ENCODE data around the gene USP48.

The USP48 gene

DNA sequence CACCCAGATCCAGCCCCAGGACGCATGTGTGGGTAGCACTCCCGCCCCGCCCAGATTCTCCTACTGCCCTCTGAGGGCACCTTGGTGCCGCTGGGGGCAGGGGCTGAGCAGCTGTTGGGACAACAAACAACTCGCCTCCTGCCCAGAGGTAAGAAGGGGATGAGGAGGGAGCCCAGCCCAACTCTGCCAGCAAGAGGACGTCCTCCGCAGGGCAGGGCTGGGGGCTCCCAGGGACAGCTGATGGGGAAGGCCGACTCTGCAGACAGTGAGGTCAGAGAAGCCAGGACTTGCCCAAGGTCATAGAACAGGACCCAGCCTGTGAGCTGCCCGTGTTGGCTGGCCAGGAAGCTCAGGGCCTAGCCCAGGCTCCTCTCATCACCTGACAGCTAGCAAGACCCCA is 132.5 kb downstream of the USP48 start:
- DNase-seq = no peak

DNA sequence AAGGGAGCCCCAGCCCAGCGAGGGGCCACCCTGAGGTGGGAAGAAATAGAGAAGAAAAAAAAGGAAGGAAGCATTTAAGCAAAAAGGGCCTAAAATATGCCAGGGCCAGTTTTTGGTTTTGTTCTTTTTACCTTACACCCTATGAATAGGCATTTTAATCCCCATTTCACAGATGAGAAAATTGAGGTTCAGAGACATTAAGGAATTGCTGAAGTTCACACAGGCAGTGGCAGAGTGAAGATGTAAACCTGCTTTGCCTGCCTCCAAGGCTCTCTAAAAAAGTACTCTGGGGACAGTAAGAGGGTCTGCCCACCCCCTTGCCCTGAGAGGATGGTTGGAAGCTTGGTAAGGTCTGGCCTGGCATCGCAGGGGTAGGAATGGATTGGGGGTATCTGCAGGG is 133.6 kb downstream of the USP48 start:
- no peak for DNase-seq

GRCh38 chr1:21648791-21649190 is 134.2 kb downstream of the USP48 start:
- DNase-seq = no peak

DNA sequence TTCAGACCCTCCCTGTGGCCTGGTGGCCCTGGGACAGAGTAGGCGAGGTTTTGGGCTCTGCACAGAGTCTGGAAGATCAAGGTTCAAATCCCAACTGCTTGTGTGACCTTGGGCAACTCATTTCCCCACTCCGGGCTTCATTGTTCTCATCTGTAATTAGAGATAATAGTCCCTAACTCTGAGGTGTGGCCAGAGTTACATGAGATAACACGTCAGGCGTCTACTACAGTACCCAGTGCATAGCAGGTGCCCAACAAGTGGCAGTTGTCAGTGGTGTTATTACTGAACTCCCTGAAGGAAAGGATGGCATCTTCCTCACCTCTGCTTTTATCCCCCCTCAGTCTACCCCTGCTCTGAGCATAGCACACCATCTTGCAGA is 134.6 kb downstream of the USP48 start:
- DNase-seq = no peak

DNA sequence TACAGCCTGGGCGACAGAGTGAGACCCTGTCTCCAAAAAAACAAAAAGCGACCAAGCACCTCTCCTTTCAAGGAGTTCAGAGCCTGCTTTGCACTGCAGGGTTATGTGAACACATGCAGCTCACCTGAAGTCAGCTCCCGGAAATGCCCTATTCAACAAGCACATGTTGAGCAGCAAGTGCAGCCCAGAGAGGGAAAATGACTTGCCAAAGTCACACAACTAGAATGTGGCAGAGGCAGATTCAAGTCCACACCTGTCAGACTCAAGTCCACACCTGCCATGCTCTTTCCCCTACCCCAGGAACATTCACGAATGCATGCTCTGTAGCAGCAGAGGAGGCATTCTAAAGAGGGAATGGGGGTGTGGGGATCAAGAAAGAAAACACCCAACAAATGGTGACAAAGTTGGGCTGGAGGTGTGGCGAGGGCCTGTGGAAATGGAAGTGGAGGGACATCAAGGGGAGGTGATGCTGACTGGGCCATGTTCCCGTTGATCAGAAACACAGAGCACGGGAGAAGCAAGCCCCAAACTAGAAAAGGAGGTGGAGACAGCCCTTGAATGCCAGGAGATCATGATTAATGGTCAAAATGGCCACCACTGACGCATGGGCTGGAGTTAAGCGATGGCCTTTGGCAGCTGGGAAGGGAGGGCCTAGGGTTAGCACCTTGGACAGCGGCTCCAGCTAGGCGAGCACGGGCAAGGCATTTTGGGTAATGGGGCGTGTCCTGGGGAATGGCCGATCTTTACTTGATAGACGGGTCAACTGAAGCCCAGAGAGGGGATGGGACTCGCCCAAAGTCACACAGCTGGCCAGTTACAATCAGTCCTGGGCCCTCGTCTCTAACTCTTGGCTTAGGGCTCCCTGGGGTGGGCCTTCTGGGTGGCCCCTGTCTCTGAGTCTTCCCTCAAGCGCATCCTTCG is 135.3 kb downstream of the USP48 start:
- DNase-seq = no peak

- no peak for DNase-seq
These were observed 137.4 kb downstream of the USP48 start for GRCh38 chr1:21645550-21645949.

DNA sequence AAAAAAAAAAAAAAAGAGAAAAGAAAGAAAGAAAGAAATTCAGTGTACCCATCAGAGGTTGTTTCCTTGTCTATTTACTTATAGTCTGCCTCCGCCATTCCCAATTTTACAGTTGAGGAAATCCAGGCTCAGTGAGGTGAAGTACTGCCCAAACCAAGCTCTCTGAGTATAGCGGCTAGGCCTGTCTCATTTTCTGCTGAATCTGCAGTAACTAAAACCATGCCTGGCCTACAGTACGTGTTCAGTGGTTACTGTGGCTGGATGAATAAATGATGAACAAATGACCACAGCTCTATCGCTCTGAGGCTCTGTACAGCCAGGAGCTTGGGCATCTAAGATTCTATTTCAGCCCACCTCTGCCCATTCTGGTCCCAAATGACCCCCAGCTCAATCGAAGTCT is 138.0 kb downstream of the USP48 start:
- DNase-seq = no peak

GRCh38 chr1:21644348-21644747 is 138.6 kb downstream of the USP48 start:
- DNase-seq = no peak

DNA sequence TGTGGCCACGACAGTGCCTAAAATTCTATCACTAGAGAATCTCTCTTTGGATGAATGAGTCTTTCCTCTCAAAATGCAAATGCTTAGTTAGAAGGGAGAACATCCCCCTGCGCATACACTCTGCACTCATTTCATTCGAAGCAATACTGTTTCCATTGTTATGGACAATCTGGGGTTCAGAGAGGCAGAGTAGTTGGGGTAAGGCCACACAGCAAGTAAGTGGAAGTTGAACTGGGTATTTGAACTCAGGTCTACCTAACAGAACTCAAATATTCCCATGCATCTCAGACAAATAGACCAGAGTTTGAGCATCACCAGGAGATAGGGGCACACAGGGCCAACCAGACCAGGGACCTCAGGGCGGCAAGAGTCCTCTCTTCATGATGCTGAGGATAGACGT is 139.3 kb downstream of the USP48 start:
- DNase-seq = no peak

DNA sequence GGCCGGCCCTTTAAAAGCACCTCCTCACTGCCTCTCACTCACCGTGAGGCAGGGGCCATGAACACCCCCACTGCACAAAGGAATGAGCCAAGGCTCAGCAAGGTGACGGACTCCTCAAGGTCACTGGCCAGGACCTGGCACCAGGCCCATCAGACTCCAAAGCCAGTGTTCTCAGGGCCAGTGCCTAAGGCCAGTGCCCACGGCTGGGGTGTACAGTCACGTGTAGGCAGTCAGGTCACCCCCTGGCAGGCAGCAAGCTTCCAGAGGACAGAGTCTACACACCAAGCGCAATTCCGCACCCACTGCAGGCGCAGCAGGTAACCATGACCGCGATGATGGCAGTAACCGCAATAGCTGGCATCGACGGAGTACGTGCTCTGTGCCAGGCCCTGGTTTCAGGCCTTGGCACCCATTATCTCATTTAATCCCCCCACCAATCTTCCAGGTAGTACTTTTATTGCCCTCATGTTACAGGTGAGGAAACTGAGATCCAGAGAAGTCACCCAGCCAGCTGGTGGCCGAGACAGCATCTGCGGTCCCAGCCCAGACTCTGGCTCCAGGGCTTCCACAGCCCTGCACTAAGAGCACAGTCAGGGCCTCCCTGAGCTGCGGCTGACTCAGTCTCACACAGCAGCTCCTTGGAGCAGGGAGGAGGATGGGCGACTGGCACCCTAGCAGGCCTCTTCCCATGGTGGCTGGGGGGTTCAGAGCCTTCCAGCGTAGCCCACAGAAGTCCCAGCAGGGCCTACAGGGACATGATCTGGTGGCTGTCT is 140.8 kb downstream of the USP48 start:
- no peak for DNase-seq

- DNase-seq = no peak
These were observed 141.4 kb downstream of the USP48 start for GRCh38 chr1:21641537-21641936.

GRCh38 chr1:21641076-21641475 is 141.9 kb downstream of the USP48 start:
- DNase-seq = no peak

DNA sequence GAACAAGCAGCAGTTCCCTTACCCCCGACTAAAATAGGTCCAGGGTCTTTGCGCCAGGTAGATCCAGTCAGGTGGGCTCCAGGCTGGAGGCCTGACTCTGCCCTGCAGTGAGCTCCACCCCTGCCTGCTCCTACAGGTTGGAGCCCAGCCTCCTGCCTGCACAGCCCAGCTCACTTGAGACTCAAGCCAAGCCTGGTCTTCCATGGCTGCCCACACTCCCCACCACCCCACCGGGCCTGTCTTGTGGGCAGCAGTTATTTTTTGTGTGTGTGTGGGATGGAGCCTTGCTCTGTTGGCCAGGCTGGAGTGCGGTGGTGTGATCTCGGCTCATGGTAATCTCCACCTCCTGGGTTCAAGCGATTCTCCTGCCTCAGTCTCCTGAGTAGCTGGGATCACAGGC is 142.3 kb downstream of the USP48 start:
- DNase-seq = no peak

GRCh38 chr1:21639594-21640041 is 143.3 kb downstream of the USP48 start:
- DNase-seq = no peak

GRCh38 chr1:21638531-21639341 is 144.2 kb downstream of the USP48 start:
- no peak for DNase-seq

GRCh38 chr1:21637514-21637913 is 145.4 kb downstream of the USP48 start:
- no peak for DNase-seq

- no peak for DNase-seq
These were observed 146.9 kb downstream of the USP48 start for GRCh38 chr1:21636029-21636428.

DNA sequence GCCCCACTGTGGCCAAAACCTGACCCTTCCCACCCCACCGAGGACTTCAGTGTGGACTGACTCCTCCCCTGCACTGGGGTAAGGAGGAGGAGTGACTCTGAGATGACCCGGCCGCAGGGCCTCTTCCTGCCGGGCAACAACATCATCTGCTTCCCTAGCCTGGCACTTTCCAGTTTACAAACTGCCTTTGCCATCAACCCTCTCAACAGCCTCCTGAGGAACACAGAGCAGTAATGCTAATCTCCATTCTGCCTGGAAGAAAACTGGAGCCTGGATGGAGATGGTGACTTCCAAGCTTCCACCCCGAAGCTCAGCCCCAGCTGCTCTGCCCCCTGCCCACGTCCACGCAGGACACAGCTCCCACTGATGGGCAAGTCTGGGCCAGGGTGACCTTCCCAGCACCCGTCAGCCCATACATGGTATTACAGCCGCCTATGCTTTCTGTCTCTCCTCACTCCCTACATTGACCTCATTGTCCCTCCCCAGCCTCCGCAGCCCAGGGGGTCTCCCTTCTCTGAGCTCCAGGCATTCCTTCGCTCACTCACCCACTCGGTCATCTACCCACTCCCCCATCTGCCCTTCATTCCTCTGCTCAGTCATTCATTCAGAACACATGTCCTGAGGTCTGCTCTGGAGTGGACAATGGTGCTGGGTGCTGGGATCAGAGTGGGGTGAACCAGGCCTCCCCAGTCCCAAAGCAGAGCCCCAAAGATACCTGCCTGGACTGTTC is 148.0 kb downstream of the USP48 start:
- DNase-seq = no peak

DNA sequence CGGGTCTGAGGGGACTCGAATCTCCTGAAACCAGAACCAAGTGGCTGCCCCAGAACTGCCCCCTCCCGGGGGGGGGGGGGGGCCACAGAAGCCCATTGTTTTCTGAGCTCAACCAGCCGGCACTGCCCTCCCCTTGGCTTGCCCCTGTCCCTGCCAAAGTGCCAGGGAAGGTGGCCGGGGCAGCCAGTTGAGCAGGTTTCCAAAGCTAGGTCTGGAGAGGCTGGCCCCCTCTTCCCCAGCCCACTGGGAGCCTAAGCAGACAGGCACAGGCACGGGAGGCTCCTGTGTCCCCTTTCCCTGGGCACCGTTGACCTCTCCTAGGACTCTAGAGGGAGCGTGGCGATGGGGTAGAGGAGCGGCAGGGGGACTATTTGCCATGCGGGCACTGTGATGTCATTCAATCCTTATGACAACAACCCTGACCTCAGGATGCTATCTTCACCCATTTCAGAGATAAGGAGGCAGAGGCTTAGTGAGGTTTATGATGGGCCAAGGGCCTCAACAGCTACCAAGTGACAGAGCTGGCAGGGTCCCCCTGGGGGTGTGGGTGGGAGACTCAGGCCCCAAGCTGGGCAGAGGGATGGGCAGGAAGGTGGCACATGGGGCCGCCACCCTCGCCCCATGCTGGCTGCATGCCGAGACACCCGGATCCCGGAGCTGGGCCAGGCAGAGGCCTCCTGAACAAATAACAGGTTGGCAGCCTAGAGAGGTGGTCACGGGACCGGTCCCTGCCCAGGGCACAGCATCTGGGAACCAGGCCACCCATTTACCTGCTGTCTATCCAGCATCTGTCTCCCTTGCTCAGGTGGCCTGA is 148.8 kb downstream of the USP48 start:
- DNase-seq = no peak

DNA sequence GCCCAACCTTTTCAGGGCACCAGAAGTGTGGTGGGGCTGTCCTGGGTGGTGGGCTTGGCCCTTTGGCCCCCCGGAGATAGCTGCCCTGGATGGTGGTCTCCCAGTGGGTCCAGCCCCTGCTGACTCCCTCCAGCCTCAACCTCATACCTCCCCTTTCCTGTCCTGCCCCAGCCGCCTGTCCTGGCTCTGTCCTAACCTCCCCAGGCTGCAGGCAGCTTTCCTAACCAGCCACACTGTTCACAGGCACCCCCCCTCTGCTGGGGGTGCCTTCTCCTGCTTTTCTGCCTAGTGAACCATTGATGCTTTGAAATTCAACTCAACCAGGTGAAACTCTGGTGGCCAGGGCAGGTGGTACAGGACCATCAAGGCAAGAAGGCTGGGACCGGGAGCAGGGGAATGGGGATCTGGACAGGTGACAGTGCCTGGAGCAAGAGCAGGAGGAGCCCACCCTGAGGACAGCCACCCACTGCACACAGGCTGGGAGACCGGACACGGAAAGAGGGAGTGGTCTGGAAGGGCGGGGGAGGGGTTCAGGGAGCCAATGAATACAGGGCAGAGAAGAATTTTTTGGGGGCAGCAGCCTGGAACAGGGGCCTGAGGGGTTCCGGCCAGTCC is 149.7 kb downstream of the USP48 start:
- no peak for DNase-seq
